ENCODE measurements around the gene LACTB.
A peak's percentile ranks its signal among the peaks of the same experiment; 100 is the strongest.

LACTB gene

GRCh38 chr15:63157118-63157843 is 35.6 kb downstream of the LACTB start, which contains the start of gene RPS27L (continued):
- no peak for TF ChIP-seq ZNF830 (tag by site-specific recombination; IDR thresholded peaks at IDR 0.05; ENCODE audit: low read depth)
- no peak for TF ChIP-seq ZNF354C (tag by site-specific recombination; IDR thresholded peaks at IDR 0.05; ENCODE audit: borderline replicate concordance, low read depth)
- TF ChIP-seq ZNF571 (tag by site-specific recombination; IDR thresholded peaks at IDR 0.05): no peak
- peak; percentile 88 for TF ChIP-seq KLF17 (tag by site-specific recombination; IDR thresholded peaks at IDR 0.05)
- TF ChIP-seq ZNF521 (tag by site-specific recombination; IDR thresholded peaks at IDR 0.05): no peak
- TF ChIP-seq ZNF692 (tag by site-specific recombination; IDR thresholded peaks at IDR 0.05): peak; percentile 76; the same call in 1 of the 2 replicates
- TF ChIP-seq ZBTB21 (tag by site-specific recombination; IDR thresholded peaks at IDR 0.05): no peak
- no peak for TF ChIP-seq IKZF3 (tag by site-specific recombination; IDR thresholded peaks at IDR 0.05)
- TF ChIP-seq ZNF548 (tag by site-specific recombination; IDR thresholded peaks at IDR 0.05): no peak
- TF ChIP-seq PRDM2 (tag by site-specific recombination; IDR thresholded peaks at IDR 0.05; ENCODE audit: borderline replicate concordance): no peak
- no peak for TF ChIP-seq ZNF19 (tag by site-specific recombination; IDR thresholded peaks at IDR 0.05; ENCODE audit: low read depth)
- TF ChIP-seq ZNF530 (tag by site-specific recombination; IDR thresholded peaks at IDR 0.05; ENCODE audit: low read depth): no peak
- peak; percentile 60 for TF ChIP-seq INSM2 (tag by site-specific recombination; IDR thresholded peaks at IDR 0.05)
- no peak for TF ChIP-seq ZNF302 (tag by site-specific recombination; IDR thresholded peaks at IDR 0.05; ENCODE audit: low read depth)
- no peak for TF ChIP-seq ZNF837 (tag by site-specific recombination; IDR thresholded peaks at IDR 0.05)
- TF ChIP-seq ZBTB44 (tag by site-specific recombination; IDR thresholded peaks at IDR 0.05): no peak; the same call in 1 of the 2 replicates
- TF ChIP-seq TCF7L2 (IDR thresholded peaks at IDR 0.05; ENCODE audit: borderline replicate concordance, low read depth, low read length): no peak
- TF ChIP-seq ZNF843 (tag by site-specific recombination; IDR thresholded peaks at IDR 0.05): peak; percentile 65
- peak; percentile 7; the same call in 1 of the 2 replicates for TF ChIP-seq SCRT2 (tag by site-specific recombination; IDR thresholded peaks at IDR 0.05)
- no peak for TF ChIP-seq PBX3 (CRISPR knock-in tag; IDR thresholded peaks at IDR 0.05)
- no peak for TF ChIP-seq TSHZ1 (tag by site-specific recombination; IDR thresholded peaks at IDR 0.05; ENCODE audit: borderline replicate concordance)
- no peak for TF ChIP-seq ZNF169 (tag by site-specific recombination; IDR thresholded peaks at IDR 0.05)
